ENCODE data around the gene SFMBT2.
"Not testable (repeated sequence)": the region's sequence is repeated elsewhere in the genome, so short reads cannot be mapped to it uniquely, and the experiment has no call there.

The SFMBT2 gene

GRCh38 chr10:7400068-7400715 is 10.6 kb downstream of the SFMBT2 start:
- no peak for DNase-seq

GRCh38 chr10:7399533-7399932 is 11.3 kb downstream of the SFMBT2 start:
- no peak for DNase-seq

DNA sequence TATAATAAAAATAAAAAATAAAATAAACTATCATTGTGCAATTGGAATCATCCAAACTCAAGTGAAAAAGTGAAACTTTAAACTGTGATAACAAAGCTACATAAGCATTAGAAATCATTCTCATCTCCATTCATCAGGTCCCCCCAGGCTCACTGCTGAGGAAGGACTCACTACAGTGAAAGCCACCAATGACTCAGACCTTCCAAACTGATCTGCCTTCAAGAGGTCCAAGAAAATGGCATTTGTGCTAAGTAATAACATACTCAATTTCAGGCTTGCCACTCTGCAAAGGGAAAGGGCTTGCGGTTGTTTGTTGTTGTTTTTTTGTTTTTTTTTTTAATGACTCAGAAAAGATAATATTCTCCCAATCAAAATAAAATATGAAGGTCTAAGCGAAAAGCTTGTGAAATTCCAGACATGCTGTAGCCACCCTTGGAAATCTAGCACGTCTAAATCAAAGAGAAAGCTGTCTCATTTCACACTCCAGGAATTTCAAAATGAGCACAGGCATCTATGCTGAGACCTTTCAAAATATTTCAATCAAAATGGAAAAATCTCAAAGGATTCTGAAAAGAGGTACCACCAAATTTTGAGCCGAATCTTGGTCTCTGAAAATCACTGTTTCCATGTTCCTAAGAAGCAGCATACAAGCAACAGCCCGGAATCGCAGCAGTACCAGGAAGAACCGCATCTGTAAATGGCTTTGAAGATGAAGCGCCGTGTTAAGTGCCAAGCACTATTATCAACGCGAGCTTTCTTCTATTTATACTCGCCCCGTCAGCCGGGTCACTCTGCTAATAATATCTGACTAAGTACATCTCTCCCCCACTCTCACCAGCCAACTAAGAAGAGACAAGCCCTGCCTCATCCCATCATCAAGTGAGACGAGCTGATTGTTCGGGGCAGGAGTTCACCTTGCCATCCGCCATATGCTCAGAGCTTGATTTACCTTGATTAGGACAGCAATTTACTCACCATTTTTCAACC is 13.5 kb downstream of the SFMBT2 start:
- no peak for DNase-seq

- DNase-seq: not testable (repeated sequence)
Measured at GRCh38 chr10:7392301-7392700, 18.5 kb downstream of the SFMBT2 start.

DNA sequence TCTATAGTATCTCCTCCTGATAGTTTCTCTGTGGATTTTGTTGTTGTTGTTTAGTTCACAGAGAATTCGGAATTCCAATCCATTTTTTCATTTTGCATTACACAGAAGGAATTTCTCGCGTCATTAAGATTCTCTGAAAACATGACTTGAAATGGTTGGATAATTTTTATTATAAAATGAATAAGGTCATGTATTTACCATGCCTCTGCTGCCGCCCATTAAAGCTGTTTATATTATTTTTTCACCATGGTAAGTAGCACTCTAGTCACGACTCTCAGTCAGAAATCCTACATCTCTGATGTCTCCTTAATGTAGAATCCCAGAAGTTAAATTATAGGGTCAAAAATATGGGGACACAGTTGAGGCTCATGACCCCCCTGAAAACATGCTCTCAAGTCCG is 19.1 kb downstream of the SFMBT2 start:
- no peak for DNase-seq

GRCh38 chr10:7390689-7391110 is 20.1 kb downstream of the SFMBT2 start:
- not testable (repeated sequence) for DNase-seq

- DNase-seq: no peak
Measured at GRCh38 chr10:7389844-7390243, 21.0 kb downstream of the SFMBT2 start.

DNA sequence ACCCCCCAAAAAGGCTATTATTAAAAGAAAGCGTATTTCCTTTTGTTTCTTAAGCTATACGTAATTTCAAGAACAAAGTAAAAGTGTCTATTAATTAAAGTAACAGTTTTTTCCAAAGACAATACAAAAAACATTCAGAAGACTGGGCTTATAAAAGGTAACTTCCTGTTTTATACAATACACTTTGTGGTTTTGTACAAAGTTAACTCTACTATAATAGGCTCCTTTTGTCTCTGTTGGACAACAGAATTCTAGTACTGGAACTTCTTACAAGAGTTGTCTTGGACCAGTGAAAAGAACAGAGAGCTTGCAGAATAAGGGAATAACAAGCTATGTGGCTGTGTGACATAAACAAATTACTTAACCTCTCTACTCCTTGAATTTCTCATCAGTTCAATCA is 21.5 kb downstream of the SFMBT2 start:
- DNase-seq: no peak

GRCh38 chr10:7388602-7389001 is 22.2 kb downstream of the SFMBT2 start:
- DNase-seq: no peak

DNA sequence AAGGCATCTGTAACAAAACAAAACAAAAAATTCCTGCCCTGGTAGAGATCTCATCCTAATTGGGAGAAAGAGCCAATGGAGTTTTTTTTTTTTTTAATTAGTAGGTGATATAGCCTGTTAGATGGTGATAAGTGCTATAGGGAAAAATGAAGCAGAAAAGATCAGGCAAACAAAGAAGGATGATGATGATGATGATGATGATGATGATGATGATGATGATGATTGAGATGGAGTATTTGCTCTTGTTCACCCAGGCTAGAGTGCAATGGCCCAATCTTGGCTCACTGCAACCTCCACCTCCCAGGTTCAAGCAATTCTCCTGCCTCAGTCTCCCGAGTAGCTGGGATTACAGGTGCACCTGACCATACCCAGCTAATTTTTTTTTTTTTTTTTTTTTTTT is 22.7 kb downstream of the SFMBT2 start:
- not testable (repeated sequence) for DNase-seq

DNA sequence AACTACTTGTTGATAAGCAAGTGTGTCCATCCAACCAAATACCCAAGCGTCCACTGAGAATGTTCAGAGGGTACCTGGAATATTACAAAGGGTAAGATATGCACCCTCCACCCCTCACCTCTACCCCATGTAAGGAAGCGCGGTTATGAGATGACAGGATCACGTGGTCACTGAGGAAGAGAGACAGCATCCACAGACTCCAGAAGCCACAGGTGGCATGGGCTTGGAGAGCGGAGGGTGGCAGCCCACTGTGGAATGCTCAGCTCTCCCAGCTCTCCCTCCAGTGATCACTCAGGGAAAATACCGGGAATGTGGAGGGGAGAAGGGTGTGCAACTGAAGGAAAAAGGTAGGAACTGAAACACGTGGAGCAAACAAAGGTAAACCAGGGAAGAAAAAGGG is 25.7 kb downstream of the SFMBT2 start:
- DNase-seq: no peak

DNA sequence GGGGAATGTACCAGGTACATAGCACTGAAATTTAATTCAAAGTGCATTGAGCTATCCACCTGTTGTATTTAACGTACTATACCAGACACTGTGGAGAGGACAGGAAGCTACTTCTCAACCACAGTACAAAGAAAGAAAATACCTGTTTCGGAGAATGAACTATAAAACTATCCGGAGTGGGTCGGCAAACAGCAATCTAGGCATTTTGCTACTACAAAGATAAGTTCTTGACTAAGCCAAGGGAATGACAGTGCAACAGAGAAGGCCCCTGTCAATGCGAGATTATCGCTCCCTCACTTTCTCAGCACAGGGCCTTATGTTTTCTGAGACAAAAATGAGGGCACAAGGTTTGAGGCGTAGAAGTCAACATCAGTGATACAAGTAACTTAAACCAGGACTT is 27.4 kb downstream of the SFMBT2 start:
- no peak for DNase-seq

DNA sequence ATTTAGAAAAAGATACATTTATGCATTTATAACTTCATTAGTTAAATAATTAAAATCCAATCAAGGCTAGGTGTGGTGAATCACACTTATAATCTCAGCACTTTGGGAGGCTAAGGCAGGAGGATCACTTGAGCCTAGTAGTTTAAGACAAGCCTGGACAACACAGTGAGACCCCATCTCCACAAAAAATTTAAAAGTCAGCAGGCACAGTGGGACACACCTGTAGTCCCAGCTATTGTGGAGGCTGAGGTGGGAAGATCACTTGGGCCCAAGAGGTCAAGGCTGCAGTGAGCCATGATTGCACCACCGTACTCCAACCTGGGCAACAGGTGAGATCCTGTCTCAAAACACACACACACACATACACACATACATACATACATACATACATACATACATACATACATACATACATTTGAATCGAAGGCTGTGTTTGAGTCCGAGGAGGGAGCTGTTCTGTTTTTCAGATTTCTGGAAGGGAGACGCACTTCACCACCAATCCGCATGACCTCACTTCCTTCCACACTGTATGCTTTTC is 30.1 kb downstream of the SFMBT2 start:
- DNase-seq: no peak

DNA sequence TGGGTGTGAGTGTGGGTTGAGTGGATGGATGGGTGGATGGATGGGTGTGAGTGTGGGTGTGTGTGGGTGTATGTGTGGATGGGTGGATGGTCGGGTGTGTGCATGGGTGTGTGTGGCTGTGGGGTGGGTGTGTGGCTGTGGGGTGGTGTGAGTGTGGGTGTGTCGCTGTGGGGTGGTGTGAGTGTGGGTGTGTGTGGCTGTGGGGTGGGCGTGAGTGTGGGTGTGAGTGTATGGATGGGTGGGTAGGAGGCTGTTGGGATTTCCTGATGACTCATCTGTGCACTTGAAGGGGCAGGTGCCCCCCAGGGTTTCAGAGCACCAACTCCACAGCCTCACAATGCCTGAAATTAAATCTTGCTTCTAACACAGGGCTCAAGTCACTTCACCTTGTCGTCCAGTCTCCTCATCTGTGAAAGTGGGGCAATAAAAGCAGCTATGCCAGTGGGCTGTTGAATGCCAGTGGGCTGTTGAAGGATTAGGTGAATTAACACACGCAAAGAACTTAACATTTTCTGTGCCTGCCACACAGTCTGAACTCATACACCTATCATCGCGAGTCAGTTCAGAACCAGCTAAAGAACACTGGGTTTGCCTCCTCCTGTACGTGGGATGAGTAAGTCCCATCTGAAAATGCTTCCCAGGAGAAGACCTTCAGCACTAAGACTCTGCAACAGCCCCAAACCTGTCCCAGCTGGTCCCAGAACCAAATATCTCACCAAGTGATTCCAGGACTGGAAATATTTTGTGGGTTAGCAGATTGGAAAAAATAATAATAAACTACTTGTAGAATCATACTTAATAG is 32.0 kb downstream of the SFMBT2 start:
- DNase-seq: no peak

DNA sequence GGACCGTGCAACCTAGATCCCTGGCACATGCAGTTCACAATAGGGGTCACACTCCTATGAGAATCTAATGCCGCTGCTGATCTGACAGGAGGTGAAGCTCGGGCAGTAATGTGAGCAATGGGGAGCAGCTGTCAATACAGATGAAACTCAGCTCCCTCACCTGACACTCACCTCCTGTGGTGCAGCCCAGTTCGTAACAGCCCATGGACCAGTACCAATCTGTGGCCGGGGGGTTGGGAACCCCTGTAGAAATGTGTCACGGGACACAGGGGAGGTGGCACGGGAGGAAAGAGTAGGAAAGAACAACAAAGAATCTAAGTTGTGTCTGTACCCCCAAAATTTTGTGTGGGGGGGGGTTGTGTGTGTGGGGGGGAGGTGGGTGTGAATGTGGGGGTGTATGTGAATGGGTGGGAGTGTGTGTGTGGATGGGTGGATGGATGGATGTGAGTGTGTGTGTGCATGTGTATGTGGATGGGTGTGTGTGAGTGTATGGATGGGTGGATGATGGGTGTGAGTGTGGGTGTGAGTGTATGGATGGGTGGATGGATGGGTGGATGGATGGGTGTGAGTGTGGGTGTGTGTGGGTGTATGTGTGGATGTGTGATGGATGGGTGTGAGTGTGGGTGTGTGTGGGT is 33.1 kb downstream of the SFMBT2 start:
- DNase-seq: no peak

- no peak for DNase-seq
Measured at GRCh38 chr10:7374795-7375194, 36.0 kb downstream of the SFMBT2 start.

- DNase-seq: no peak
Measured at GRCh38 chr10:7373039-7373438, 37.8 kb downstream of the SFMBT2 start.

DNA sequence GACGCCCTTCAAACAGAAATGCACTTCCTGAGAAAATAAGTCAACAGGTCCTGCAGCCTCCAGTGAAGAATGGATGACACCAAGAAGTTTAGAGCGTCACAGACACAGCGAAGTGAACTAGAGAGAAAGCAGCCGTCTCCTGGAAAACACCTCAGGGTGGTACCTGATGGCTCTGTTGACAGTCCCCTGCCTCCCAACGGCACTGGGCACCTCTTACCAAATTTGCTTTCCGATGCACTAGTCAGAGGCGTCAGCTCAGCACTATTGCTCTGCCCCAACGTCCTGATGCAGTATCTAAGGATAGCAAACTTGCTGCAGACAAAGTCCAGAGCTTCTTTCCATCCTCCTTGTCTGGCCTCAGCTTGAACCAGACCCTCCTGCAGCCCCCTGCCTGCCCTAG is 38.3 kb downstream of the SFMBT2 start:
- DNase-seq: no peak

DNA sequence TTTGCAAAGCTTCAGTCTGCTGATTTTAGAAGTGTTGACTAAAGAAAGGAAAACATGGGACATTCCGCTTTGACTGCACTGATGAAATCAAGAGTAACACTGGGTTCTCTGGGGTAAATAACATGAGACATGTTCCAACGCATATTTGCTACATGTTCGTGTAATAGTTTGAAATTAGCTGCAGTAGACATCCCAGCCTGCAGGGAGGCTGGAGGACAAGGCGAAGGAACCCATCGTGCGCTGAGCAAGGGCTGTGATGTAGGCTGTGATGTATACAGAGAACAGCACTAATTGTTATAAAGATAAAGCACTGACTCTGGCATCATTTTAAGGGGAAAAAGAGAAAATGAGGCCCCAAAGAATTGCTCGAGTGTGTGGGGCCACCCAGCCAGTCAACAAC is 40.3 kb downstream of the SFMBT2 start:
- no peak for DNase-seq

DNA sequence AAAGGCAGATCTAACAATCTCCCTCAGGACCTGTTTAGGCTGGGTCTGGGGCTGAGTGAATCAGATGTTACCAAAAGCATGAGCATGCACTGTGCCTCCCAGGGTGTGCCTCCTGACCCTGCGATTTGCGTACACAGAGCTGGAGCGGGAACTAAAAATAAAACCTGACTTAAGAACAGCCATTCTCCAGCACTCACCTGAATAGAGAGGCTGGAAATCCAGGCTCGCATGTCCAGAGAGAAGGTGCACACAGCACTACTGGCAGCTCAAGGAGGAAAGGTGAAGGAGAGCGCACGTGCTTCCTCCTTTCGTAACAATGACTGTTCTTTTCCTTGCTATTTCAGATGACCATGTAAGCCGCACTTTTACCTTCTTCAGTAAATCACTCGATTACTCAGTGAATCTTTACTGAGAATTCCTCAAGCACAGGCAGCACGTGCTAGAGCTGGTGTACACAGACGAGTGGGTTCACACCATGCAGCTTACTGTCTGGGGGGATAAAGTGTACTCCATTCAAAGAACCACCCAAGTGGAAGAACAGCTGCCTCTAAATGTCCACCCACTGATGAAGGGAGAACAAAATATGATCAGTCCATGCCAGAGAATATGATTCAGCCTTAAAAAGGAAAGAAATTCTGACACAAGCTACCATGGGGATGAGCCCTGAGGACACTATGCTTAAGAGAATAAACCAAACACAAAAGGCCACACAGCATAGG is 45.6 kb downstream of the SFMBT2 start:
- DNase-seq: no peak

DNA sequence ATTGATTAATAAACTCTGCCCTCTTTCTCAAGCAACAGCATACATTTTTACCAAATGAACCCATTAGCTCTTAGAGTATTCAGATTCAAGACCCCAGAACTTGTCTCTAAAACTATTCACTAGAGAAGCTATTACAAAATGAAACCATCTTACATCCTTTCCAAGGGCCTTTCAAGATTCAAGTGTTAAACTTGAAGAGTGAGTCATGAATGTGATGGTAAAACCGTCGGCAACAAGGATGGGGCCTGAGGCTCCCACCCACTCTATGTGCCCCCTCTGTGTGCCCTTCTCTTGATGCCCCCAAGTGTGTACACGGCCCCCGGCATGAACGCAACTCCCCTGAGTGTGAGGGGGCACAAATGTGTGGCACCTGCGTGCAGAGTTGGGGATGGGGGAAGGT is 46.4 kb downstream of the SFMBT2 start:
- no peak for DNase-seq

GRCh38 chr10:7363700-7364099 is 47.1 kb downstream of the SFMBT2 start:
- no peak for DNase-seq
